ENCODE results near the gene DEAF1.

DEAF1 gene

GRCh38 chr11:688681-689080, 6.3 kb downstream of the DEAF1 start:
- DNase-seq (ENCODE audit: extremely low spot score), result no peak
- POLR2A ChIA-PET, result no interaction called here
- TF ChIP-seq FOXM1 (IDR thresholded peaks at IDR 0.05; ENCODE audit: borderline replicate concordance) (no peak), L3MBTL2 (conservative IDR thresholded peaks at IDR 0.05) (no peak), FOXK2 (IDR thresholded peaks at IDR 0.05) (no peak)
- CTCF ChIA-PET, result no interaction called here

GRCh38 chr11:687751-688150, 7.3 kb downstream of the DEAF1 start:
- no peak for DNase-seq (ENCODE audit: extremely low spot score)
- TF ChIP-seq TARDBP (IDR thresholded peaks at IDR 0.05) (no peak), BHLHE40 (IDR thresholded peaks at IDR 0.05; ENCODE audit: borderline replicate concordance) (no peak), FOXM1 (IDR thresholded peaks at IDR 0.05; ENCODE audit: borderline replicate concordance) (no peak), NFRKB (IDR thresholded peaks at IDR 0.05) (no peak), ELF4 (IDR thresholded peaks at IDR 0.05) (no peak), SUZ12 (IDR thresholded peaks at IDR 0.05) (no peak), FOXK2 (IDR thresholded peaks at IDR 0.05) (no peak), L3MBTL2 (conservative IDR thresholded peaks at IDR 0.05) (no peak), PKNOX1 (IDR thresholded peaks at IDR 0.05) (no peak)
- ChIA-PET CTCF (no interaction called here), POLR2A (no interaction called here)

- TF ChIP-seq PKNOX1 (IDR thresholded peaks at IDR 0.05) (no peak), LEF1 (IDR thresholded peaks at IDR 0.05; ENCODE audit: borderline replicate concordance) (no peak), FOXA1 (IDR thresholded peaks at IDR 0.05) (no peak), HDGF (IDR thresholded peaks at IDR 0.05; ENCODE audit: borderline replicate concordance) (no peak), NFRKB (IDR thresholded peaks at IDR 0.05) (no peak), FOXK2 (IDR thresholded peaks at IDR 0.05) (no peak), ARNT (IDR thresholded peaks at IDR 0.05) (no peak), SP1 (IDR thresholded peaks at IDR 0.05) (no peak), BHLHE40 (IDR thresholded peaks at IDR 0.05; ENCODE audit: borderline replicate concordance) (no peak), CTBP1 (IDR thresholded peaks at IDR 0.05; ENCODE audit: borderline replicate concordance) (no peak), FOXM1 (IDR thresholded peaks at IDR 0.05; ENCODE audit: borderline replicate concordance) (no peak), ZNF384 (IDR thresholded peaks at IDR 0.05) (no peak), ELF4 (IDR thresholded peaks at IDR 0.05) (no peak), TARDBP (IDR thresholded peaks at IDR 0.05) (no peak), SUZ12 (IDR thresholded peaks at IDR 0.05) (no peak)
- DNase-seq (ENCODE audit: extremely low spot score), result no peak
- ChIA-PET POLR2A (no interaction called here), CTCF (no interaction called here)
Observed at GRCh38 chr11:686451-687243, 8.4 kb downstream of the DEAF1 start.

- no peak for DNase-seq (ENCODE audit: extremely low spot score)
- CTCF ChIA-PET, result interaction anchor here (0.6 kb wide), 1 partner anchor 142 kb away, joined by 9 read pairs; no protein-coding TSS in a partner anchor
- TF ChIP-seq PKNOX1 (IDR thresholded peaks at IDR 0.05) (no peak), LEF1 (IDR thresholded peaks at IDR 0.05; ENCODE audit: borderline replicate concordance) (no peak), FOXM1 (IDR thresholded peaks at IDR 0.05; ENCODE audit: borderline replicate concordance) (no peak)
- POLR2A ChIA-PET, result interaction anchor here (1.0 kb wide), 1 partner anchor 12 kb away, joined by 3 read pairs; no protein-coding TSS in a partner anchor
Observed at GRCh38 chr11:680970-681369, 14.1 kb downstream of the DEAF1 start.

GRCh38 chr11:680476-680875, 14.5 kb downstream of the DEAF1 start:
- ChIA-PET CTCF (interaction anchor here (0.6 to 0.9 kb wide), 2 partner anchors 13 to 141 kb away, joined by 3 to 9 read pairs; no protein-coding TSS in a partner anchor), POLR2A (no interaction called here)
- DNase-seq (ENCODE audit: extremely low spot score), result no peak
- TF ChIP-seq FOXA1 (IDR thresholded peaks at IDR 0.05) (no peak), CTBP1 (IDR thresholded peaks at IDR 0.05; ENCODE audit: borderline replicate concordance) (no peak), ARNT (IDR thresholded peaks at IDR 0.05) (no peak), ZNF384 (IDR thresholded peaks at IDR 0.05) (no peak), HDGF (IDR thresholded peaks at IDR 0.05; ENCODE audit: borderline replicate concordance) (no peak), BHLHE40 (IDR thresholded peaks at IDR 0.05; ENCODE audit: borderline replicate concordance) (no peak), SP1 (IDR thresholded peaks at IDR 0.05) (no peak), FOXK2 (IDR thresholded peaks at IDR 0.05) (no peak)

GRCh38 chr11:679271-680207, 15.5 kb downstream of the DEAF1 start:
- ChIA-PET CTCF (interaction anchor here (0.9 kb wide), 1 partner anchor 14 kb away, joined by 3 read pairs; no protein-coding TSS in a partner anchor), POLR2A (no interaction called here)
- DNase-seq (ENCODE audit: extremely low spot score), result no peak
- TF ChIP-seq ELF4 (IDR thresholded peaks at IDR 0.05) (no peak), LEF1 (IDR thresholded peaks at IDR 0.05; ENCODE audit: borderline replicate concordance) (no peak), HDGF (IDR thresholded peaks at IDR 0.05; ENCODE audit: borderline replicate concordance) (no peak), SP1 (IDR thresholded peaks at IDR 0.05) (no peak), ARNT (IDR thresholded peaks at IDR 0.05) (no peak), SUZ12 (IDR thresholded peaks at IDR 0.05) (no peak), BHLHE40 (IDR thresholded peaks at IDR 0.05; ENCODE audit: borderline replicate concordance) (no peak), NFRKB (IDR thresholded peaks at IDR 0.05) (no peak), TARDBP (IDR thresholded peaks at IDR 0.05) (no peak), L3MBTL2 (conservative IDR thresholded peaks at IDR 0.05) (no peak), CTBP1 (IDR thresholded peaks at IDR 0.05; ENCODE audit: borderline replicate concordance) (no peak), FOXK2 (IDR thresholded peaks at IDR 0.05) (no peak), FOXA1 (IDR thresholded peaks at IDR 0.05) (no peak), ZNF384 (IDR thresholded peaks at IDR 0.05) (no peak), PKNOX1 (IDR thresholded peaks at IDR 0.05) (no peak), FOXM1 (IDR thresholded peaks at IDR 0.05; ENCODE audit: borderline replicate concordance) (no peak)

Data from HEK293T (cell line).